SU-DHL-6 (cell line): ENCODE measurements around the gene CCND2.

Experiments
- EZH2phosphoT487 ChIP-seq: fragments of 200-600 bp; sonication (generic), shearing (Covaris generic); conservative IDR thresholded peaks from 2 replicates; pipeline ENCODE4 v1.6.1; 2018; ENCODE audit warnings: mild to moderate bottlenecking, antibody characterized with exemption, low read length, moderate library complexity, mixed read lengths
- TF ChIP-seq, protein P1 (sequence below): fragments of 200-600 bp; sonication (generic); IDR thresholded peaks from one replicate; pipeline ENCODE4 v1.5.1; 2017; ENCODE audit warnings: antibody characterized with exemption, mild to moderate bottlenecking, low read length, moderate library complexity; ENCODE audit not compliant: insufficient read depth, poor library complexity, severe bottlenecking

DNA sequence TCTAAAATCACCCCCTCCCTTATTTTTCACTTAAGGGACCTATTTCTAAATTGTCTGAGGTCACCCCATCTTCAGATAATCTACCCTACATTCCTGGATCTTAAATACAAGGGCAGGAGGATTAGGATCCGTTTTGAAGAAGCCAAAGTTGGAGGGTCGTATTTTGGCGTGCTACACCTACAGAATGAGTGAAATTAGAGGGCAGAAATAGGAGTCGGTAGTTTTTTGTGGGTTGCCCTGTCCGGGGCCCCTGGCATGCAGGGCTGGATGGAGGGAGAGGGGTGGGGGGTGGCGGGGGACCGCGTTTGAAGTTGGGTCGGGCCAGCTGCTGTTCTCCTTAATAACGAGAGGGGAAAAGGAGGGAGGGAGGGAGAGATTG lies 300 bp upstream of the CCND2 start:
- TF ChIP-seq, protein P1, sequence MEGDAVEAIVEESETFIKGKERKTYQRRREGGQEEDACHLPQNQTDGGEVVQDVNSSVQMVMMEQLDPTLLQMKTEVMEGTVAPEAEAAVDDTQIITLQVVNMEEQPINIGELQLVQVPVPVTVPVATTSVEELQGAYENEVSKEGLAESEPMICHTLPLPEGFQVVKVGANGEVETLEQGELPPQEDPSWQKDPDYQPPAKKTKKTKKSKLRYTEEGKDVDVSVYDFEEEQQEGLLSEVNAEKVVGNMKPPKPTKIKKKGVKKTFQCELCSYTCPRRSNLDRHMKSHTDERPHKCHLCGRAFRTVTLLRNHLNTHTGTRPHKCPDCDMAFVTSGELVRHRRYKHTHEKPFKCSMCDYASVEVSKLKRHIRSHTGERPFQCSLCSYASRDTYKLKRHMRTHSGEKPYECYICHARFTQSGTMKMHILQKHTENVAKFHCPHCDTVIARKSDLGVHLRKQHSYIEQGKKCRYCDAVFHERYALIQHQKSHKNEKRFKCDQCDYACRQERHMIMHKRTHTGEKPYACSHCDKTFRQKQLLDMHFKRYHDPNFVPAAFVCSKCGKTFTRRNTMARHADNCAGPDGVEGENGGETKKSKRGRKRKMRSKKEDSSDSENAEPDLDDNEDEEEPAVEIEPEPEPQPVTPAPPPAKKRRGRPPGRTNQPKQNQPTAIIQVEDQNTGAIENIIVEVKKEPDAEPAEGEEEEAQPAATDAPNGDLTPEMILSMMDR = no peak
- TF ChIP-seq EZH2phosphoT487 = no peak
